Peyer's patch (tissue), 4 donors: Measurements from ENCODE around the gene GPR160. TPM values are rescaled to one million over a fixed set of nuclear protein-coding genes. Genes with fewer than 3 reads are reported as not detected.

Experiments
- DNase-seq, 3 donors: peaks; one replicate each; pipeline ENCODE4 v3.0.0-alpha.2; 2017 to 2019
- H3K27ac ChIP-seq, 4 donors: fragments of 200-600 bp; sonication (generic); one replicate each; pipeline ENCODE4 v1.5.1; 2016 to 2019
- H3K27me3 ChIP-seq, 2 donors: fragments of 200-600 bp; sonication (generic); one replicate each; pipeline ENCODE4 v1.5.1; 2019
- H3K36me3 ChIP-seq, 3 donors: fragments of 200-600 bp; sonication (generic); one replicate each; pipeline ENCODE4 v1.5.1; 2016 to 2019
- H3K4me1 ChIP-seq, 4 donors: fragments of 200-600 bp; sonication (generic); one replicate each; pipeline ENCODE4 v1.5.1; 2016 to 2019
- H3K4me3 ChIP-seq, 4 donors: fragments of 200-600 bp; sonication (generic); 1 replicate in 3 of 4; 2 replicates in 1 of 4; pipeline ENCODE4 v1.5.1; 2016 to 2019; ENCODE audit warnings: mild to moderate bottlenecking in 1 of 4
- H3K9me3 ChIP-seq, 4 donors: fragments of 200-600 bp; sonication (generic); one replicate each; pipeline ENCODE4 v1.5.1; 2016 to 2019; ENCODE audit warnings: mild to moderate bottlenecking in 1 of 4
- POLR2A ChIP-seq, 2 donors: fragments of 450-650 bp; IDR thresholded peaks; one replicate each; pipeline ENCODE4 v1.5.1; 2017; ENCODE audit warnings: antibody characterized with exemption in 2 of 2, mild to moderate bottlenecking in 2 of 2, moderate library complexity in 2 of 2
- total RNA-seq, 4 donors: library from RNA; depleted of rRNA; stranded (reverse); fragments of >200 nt; gene quantifications; one replicate each; pipeline ENCODE4 v1.1.0, GENCODE V29; 2016
- TF ChIP-seq, protein P1 (sequence below), 6 experiments: fragments of 450-650 bp in 4 of 6; fragments of 200-600 bp in 2 of 6; sonication (generic) in 1 of 6; IDR thresholded peaks; one replicate each; pipeline ENCODE4 v1.5.1; 2017 to 2019; ENCODE audit warnings: antibody characterized with exemption in 6 of 6, mild to moderate bottlenecking in 3 of 6, moderate library complexity in 1 of 6

GPR160 gene
- total RNA-seq, 4 donors from 2014 or later: 144 to 231 (median 203) TPM

DNA sequence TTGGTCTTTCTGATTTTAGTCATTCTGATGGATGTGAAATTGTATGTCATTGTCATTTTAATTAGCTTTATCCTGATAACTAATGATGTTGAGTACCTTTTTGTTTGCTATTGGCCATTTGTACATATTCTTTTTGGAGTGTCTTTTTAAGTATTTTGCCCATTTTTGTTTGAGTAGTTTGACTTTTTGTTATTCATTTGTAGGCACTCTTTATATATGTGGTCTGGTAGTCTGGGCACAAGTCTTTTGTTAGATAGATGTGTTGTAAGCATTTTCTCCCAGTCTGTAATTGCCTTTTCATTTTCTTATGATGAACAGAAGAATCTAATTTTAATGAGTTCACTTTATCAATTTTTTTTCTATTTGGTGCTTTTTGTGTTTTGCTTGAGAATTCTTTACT is 14.6 kb downstream of the GPR160 start:
- H3K27ac ChIP-seq: no peak overlapping the region
- peaks cover 0 to 16% (median 2%) of the 10 kb centered on the region in 4 donors for H3K4me1 ChIP-seq
- H3K36me3 ChIP-seq: no peaks in the 10 kb centered on the region
- no peaks in the 10 kb centered on the region for H3K9me3 ChIP-seq
- no peak for DNase-seq
- H3K27me3 ChIP-seq: no peaks in the 10 kb centered on the region
- H3K4me3 ChIP-seq: no peak overlapping the region
- TF ChIP-seq POLR2A (IDR thresholded peaks at IDR 0.05): no peak
- TF ChIP-seq, protein P1, sequence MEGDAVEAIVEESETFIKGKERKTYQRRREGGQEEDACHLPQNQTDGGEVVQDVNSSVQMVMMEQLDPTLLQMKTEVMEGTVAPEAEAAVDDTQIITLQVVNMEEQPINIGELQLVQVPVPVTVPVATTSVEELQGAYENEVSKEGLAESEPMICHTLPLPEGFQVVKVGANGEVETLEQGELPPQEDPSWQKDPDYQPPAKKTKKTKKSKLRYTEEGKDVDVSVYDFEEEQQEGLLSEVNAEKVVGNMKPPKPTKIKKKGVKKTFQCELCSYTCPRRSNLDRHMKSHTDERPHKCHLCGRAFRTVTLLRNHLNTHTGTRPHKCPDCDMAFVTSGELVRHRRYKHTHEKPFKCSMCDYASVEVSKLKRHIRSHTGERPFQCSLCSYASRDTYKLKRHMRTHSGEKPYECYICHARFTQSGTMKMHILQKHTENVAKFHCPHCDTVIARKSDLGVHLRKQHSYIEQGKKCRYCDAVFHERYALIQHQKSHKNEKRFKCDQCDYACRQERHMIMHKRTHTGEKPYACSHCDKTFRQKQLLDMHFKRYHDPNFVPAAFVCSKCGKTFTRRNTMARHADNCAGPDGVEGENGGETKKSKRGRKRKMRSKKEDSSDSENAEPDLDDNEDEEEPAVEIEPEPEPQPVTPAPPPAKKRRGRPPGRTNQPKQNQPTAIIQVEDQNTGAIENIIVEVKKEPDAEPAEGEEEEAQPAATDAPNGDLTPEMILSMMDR (IDR thresholded peaks at IDR 0.05): no peak

DNA sequence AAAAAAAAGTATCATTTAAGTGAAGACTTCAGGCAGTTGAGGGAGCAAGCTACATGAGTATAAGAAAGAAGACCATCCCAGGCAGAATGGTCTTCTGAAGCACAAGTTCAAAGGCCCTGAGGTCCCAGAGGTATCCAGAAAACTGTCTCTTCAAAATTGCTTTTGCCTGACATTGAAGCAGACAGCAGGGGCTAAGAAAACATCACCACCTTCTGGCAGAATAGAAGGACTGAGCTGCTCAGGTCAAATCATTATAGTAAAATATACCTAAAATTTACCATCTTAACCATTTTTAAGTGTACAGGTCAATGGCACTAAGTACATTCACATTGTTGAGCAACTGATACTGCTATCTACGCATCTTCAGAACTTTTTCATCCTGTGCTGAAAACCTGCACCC is 16.4 kb downstream of the GPR160 start:
- Histone ChIP-seq H3K4me1 (peaks cover 0 to 5% (median 0%) of the 10 kb centered on the region in 4 donors), H3K4me3 (no peak overlapping the region), H3K36me3 (no peaks in the 10 kb centered on the region), H3K9me3 (no peaks in the 10 kb centered on the region), H3K27ac (no peak overlapping the region), H3K27me3 (no peaks in the 10 kb centered on the region)
- TF ChIP-seq, protein P1 (IDR thresholded peaks at IDR 0.05): peak in 2 of 6 experiments; percentile 11 to 43
- no peak for TF ChIP-seq POLR2A (IDR thresholded peaks at IDR 0.05)
- no peak for DNase-seq

DNA sequence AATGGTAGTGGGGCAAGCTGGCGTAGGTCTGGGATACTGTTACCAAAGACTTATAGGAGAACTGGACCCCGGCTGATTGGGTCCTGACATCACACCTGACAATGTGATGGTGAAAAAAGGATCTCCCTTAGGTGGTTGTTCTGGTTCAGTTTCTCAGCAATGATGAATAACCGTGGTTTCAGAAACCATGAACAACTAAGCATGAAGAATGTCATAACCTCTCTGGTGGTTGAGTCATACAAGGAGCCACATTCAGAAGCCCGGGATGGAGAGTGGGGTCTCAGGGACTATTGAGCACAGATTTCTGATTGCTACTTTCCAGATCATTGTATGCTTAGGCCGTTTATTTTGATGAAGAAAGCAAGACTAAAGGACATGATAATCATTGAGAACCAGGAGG is 17.4 kb downstream of the GPR160 start:
- no peak overlapping the region for H3K27ac ChIP-seq
- no peak for TF ChIP-seq POLR2A (IDR thresholded peaks at IDR 0.05)
- TF ChIP-seq, protein P1 (IDR thresholded peaks at IDR 0.05): no peak
- H3K4me1 ChIP-seq: no peaks in the 10 kb centered on the region
- H3K4me3 ChIP-seq: no peak overlapping the region
- H3K27me3 ChIP-seq: no peaks in the 10 kb centered on the region
- no peak for DNase-seq
- H3K9me3 ChIP-seq: no peaks in the 10 kb centered on the region
- no peaks in the 10 kb centered on the region for H3K36me3 ChIP-seq

DNA sequence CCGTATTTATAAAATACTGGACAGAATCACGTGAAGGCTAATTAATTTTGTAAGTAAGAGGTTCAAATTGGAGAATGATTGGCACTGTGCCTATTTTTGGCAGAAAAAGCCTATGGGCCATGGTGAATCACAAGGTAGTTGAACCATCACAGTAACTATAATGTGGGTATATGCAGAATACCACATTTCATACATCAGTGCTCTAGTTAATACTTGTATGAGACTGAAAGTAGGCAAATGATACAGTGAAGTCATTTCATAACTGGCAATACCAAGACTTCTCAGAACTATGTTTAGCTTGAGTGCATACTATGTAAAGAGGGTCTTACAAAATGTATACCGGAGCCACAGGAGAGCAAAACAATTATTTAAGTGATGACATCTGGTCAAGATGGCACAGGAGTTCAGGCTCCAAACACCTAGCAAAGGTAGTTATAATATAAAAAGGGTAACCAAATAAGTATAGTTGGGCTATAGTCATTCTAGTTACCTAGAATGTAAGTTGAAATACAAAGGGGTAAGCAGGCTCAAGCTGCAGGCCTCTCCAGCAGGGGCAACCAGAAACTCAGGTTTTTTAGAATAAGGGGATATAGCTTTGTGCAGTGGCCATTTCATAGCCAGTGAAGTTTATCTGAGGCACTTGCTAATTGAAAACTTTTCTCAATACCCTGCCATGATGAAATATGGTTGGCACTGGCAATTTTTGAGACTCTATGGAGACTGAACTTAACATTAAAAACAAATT is 19.1 kb downstream of the GPR160 start:
- Histone ChIP-seq H3K9me3 (no peaks in the 10 kb centered on the region), H3K4me1 (no peaks in the 10 kb centered on the region), H3K27me3 (no peaks in the 10 kb centered on the region), H3K27ac (no peak overlapping the region), H3K4me3 (no peak overlapping the region), H3K36me3 (peaks cover 0 to under 1% (median 0%) of the 10 kb centered on the region in 3 donors)
- TF ChIP-seq, protein P1 (IDR thresholded peaks at IDR 0.05): no peak
- no peak for TF ChIP-seq POLR2A (IDR thresholded peaks at IDR 0.05)
- no peak for DNase-seq

DNA sequence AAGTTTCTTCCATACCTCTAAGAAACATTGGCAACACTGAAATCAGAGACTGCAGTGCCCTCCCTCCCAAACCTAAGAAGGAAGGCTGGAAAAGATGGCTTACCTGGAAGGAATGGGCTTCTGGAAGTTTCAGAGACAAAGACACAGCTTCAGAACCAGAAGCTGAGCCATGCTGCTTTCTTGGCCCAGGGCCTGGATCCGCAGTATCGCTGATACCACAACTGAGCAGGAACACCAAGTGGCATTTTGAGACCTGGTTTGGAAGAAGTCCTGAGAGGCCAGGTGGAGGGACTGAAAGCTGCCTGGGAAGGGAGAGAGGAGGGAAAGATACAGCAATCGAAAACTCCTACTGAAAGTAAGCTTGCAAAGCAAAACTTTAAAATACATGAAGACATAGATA is 19.8 kb downstream of the GPR160 start:
- Histone ChIP-seq H3K36me3 (peaks cover 0 to 7% (median 0%) of the 10 kb centered on the region in 3 donors), H3K9me3 (no peaks in the 10 kb centered on the region), H3K27me3 (no peaks in the 10 kb centered on the region), H3K4me3 (no peak overlapping the region), H3K4me1 (no peaks in the 10 kb centered on the region), H3K27ac (peak overlapping the region in 1 of 4 donors; percentile 15)
- DNase-seq: peak in 1 of 3 donors; percentile 40
- TF ChIP-seq POLR2A (IDR thresholded peaks at IDR 0.05): no peak
- TF ChIP-seq, protein P1 (IDR thresholded peaks at IDR 0.05): no peak
